Endothelial cell (in vitro differentiated cells): ENCODE measurements around the gene SEMA3E. TPM values are rescaled to one million over a fixed set of nuclear protein-coding genes. Genes with fewer than 3 reads are reported as not detected.

Source experiments
- DNase-seq: peaks from one replicate; pipeline ENCODE4 v3.0.0; 2021; ENCODE audit warnings: low spot score
- H3K27ac Mint-ChIP-seq: one replicate; pipeline ENCODE4 v1.8.0; 2021; ENCODE audit warnings: mixed read lengths, inconsistent platforms; ENCODE audit not compliant: unreplicated experiment
- H3K27me3 Mint-ChIP-seq: one replicate; pipeline ENCODE4 v1.8.0; 2021; ENCODE audit warnings: mild to moderate bottlenecking, moderate library complexity, mixed read lengths, inconsistent platforms; ENCODE audit not compliant: unreplicated experiment
- H3K36me3 Mint-ChIP-seq: one replicate; pipeline ENCODE4 v1.8.0; 2021; ENCODE audit warnings: mild to moderate bottlenecking, low read depth, mixed read lengths, inconsistent platforms; ENCODE audit not compliant: unreplicated experiment
- H3K4me1 Mint-ChIP-seq: one replicate; pipeline ENCODE4 v1.8.0; 2021; ENCODE audit warnings: mild to moderate bottlenecking, mixed read lengths, inconsistent platforms; ENCODE audit not compliant: unreplicated experiment
- H3K4me3 Mint-ChIP-seq: one replicate; pipeline ENCODE4 v1.8.0; 2021; ENCODE audit warnings: mild to moderate bottlenecking, mixed read lengths, inconsistent platforms; ENCODE audit not compliant: unreplicated experiment
- H3K9me3 Mint-ChIP-seq: one replicate; pipeline ENCODE4 v1.8.0; 2021; ENCODE audit warnings: mixed read lengths, inconsistent platforms; ENCODE audit not compliant: unreplicated experiment
- total RNA-seq: library from RNA; stranded (reverse); fragmentation: NEBNext Ultra II Directional; extraction: Animal tissue kit (Norgen Biotek cat#: 25700); gene quantifications from one replicate; pipeline ENCODE4 v1.2.1, GENCODE V29; 2021; ENCODE audit not compliant: unreplicated experiment
- TF ChIP-seq, protein P1 (sequence below): fragments of 200-600 bp; sonication (generic); IDR thresholded peaks from one replicate; pipeline ENCODE4 v1.5.0; 2021; ENCODE audit warnings: antibody characterized with exemption; ENCODE audit not compliant: unreplicated experiment

The SEMA3E gene
- total RNA-seq, 1 donor from 2014 or later: 0.62 TPM

- H3K27me3 Mint-ChIP-seq: no peaks in the 10 kb centered on the region
- H3K27ac Mint-ChIP-seq: no peak overlapping the region
- no peak for DNase-seq
- H3K4me3 Mint-ChIP-seq: no peak overlapping the region
- peaks cover 4% of the 10 kb centered on the region for H3K4me1 Mint-ChIP-seq
- H3K9me3 Mint-ChIP-seq: no peaks in the 10 kb centered on the region
- no peaks in the 10 kb centered on the region for H3K36me3 Mint-ChIP-seq
- TF ChIP-seq, protein P1, sequence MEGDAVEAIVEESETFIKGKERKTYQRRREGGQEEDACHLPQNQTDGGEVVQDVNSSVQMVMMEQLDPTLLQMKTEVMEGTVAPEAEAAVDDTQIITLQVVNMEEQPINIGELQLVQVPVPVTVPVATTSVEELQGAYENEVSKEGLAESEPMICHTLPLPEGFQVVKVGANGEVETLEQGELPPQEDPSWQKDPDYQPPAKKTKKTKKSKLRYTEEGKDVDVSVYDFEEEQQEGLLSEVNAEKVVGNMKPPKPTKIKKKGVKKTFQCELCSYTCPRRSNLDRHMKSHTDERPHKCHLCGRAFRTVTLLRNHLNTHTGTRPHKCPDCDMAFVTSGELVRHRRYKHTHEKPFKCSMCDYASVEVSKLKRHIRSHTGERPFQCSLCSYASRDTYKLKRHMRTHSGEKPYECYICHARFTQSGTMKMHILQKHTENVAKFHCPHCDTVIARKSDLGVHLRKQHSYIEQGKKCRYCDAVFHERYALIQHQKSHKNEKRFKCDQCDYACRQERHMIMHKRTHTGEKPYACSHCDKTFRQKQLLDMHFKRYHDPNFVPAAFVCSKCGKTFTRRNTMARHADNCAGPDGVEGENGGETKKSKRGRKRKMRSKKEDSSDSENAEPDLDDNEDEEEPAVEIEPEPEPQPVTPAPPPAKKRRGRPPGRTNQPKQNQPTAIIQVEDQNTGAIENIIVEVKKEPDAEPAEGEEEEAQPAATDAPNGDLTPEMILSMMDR: no peak
Observed at GRCh38 chr7:83610649-83611304, 38.2 kb downstream of the SEMA3E start.

- no peak for DNase-seq
- Mint-ChIP-seq H3K4me1 (no peaks in the 10 kb centered on the region), H3K27me3 (no peaks in the 10 kb centered on the region), H3K9me3 (no peaks in the 10 kb centered on the region), H3K27ac (no peak overlapping the region), H3K4me3 (no peak overlapping the region), H3K36me3 (no peaks in the 10 kb centered on the region)
- TF ChIP-seq, protein P1: no peak
Observed at GRCh38 chr7:83608716-83609115, 40.2 kb downstream of the SEMA3E start.

GRCh38 chr7:83603649-83604048 is 45.3 kb downstream of the SEMA3E start:
- Mint-ChIP-seq H3K36me3 (no peaks in the 10 kb centered on the region), H3K4me1 (no peaks in the 10 kb centered on the region), H3K4me3 (no peak overlapping the region), H3K9me3 (no peaks in the 10 kb centered on the region), H3K27ac (no peak overlapping the region), H3K27me3 (no peaks in the 10 kb centered on the region)
- TF ChIP-seq, protein P1: no peak
- no peak for DNase-seq

- H3K36me3 Mint-ChIP-seq: no peaks in the 10 kb centered on the region
- TF ChIP-seq, protein P1: no peak
- H3K4me3 Mint-ChIP-seq: no peak overlapping the region
- H3K9me3 Mint-ChIP-seq: no peaks in the 10 kb centered on the region
- no peaks in the 10 kb centered on the region for H3K27me3 Mint-ChIP-seq
- DNase-seq: no peak
- H3K27ac Mint-ChIP-seq: no peak overlapping the region
- H3K4me1 Mint-ChIP-seq: no peaks in the 10 kb centered on the region
Observed at GRCh38 chr7:83599131-83599530, 49.8 kb downstream of the SEMA3E start.

GRCh38 chr7:83593921-83594475 is 54.9 kb downstream of the SEMA3E start:
- H3K4me1 Mint-ChIP-seq: no peaks in the 10 kb centered on the region
- DNase-seq: no peak
- no peaks in the 10 kb centered on the region for H3K9me3 Mint-ChIP-seq
- H3K36me3 Mint-ChIP-seq: no peaks in the 10 kb centered on the region
- H3K4me3 Mint-ChIP-seq: no peak overlapping the region
- H3K27ac Mint-ChIP-seq: no peak overlapping the region
- TF ChIP-seq, protein P1: no peak
- H3K27me3 Mint-ChIP-seq: no peaks in the 10 kb centered on the region
